ENCODE results near the gene CAMTA1.

Gene CAMTA1

DNA sequence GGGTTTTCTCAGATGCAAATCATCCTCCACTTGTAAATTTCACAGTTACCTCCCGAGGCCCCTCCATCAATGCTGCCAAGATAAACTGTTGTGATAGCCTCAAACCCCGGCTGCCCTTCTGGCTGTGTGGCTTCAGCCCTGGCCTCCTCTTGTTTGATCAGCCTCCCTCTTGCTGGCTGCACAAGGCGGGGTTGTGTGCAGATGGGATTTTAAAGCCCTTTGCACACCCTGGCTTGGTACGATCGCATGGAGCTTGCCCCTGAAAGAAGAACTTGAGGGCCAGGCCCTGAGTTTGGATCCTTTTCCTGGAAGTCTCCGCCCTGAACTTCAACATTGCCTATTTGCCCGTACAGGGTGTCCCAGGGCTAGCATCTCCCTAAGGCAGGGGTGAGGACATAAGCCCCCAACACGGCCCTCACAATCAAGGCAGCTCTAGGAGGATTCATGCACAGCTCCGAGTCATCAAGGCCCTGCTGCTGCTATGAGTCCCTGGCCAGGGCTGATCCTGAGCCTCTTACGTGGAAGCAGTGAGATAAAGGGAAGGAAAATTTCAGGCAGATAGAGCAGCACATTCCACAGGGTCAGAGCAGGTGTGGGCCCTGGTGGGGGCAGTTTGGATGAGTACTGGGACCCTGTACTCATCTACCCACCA lies 804.6 kb downstream of the CAMTA1 start:
- DNase-seq (ENCODE audit: low read depth): no peak
- TF ChIP-seq, protein P1, sequence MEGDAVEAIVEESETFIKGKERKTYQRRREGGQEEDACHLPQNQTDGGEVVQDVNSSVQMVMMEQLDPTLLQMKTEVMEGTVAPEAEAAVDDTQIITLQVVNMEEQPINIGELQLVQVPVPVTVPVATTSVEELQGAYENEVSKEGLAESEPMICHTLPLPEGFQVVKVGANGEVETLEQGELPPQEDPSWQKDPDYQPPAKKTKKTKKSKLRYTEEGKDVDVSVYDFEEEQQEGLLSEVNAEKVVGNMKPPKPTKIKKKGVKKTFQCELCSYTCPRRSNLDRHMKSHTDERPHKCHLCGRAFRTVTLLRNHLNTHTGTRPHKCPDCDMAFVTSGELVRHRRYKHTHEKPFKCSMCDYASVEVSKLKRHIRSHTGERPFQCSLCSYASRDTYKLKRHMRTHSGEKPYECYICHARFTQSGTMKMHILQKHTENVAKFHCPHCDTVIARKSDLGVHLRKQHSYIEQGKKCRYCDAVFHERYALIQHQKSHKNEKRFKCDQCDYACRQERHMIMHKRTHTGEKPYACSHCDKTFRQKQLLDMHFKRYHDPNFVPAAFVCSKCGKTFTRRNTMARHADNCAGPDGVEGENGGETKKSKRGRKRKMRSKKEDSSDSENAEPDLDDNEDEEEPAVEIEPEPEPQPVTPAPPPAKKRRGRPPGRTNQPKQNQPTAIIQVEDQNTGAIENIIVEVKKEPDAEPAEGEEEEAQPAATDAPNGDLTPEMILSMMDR (IDR thresholded peaks at IDR 0.05; ENCODE audit: control insufficient read depth, insufficient read depth, low read depth, low read length, missing control alignments): no peak
- no peak overlapping the region for H3K4me3 ChIP-seq (ENCODE audit: control insufficient read depth, low read depth, low read length)

DNA sequence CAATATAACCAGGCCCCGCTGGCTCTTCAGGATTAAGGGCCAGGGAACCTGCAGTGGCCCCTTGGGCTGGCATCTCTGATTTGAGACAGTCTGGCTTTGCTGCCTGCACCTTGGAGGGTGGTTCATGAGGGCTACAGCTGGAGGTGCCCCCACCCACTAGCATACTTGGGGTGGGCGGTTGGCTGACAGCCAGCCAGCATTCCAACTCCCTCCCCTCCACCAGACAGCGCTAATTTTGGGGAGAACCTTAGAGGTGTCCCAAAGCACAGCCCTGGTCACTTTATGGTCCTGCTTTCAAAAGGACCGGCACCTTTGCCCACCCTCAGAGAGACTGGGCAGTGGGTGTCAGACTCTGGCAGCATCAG lies 805.2 kb downstream of the CAMTA1 start:
- TF ChIP-seq, protein P1 (IDR thresholded peaks at IDR 0.05; ENCODE audit: control insufficient read depth, insufficient read depth, low read depth, low read length, missing control alignments): no peak
- no peak overlapping the region for H3K4me3 ChIP-seq (ENCODE audit: control insufficient read depth, low read depth, low read length)
- no peak for DNase-seq (ENCODE audit: low read depth)

DNA sequence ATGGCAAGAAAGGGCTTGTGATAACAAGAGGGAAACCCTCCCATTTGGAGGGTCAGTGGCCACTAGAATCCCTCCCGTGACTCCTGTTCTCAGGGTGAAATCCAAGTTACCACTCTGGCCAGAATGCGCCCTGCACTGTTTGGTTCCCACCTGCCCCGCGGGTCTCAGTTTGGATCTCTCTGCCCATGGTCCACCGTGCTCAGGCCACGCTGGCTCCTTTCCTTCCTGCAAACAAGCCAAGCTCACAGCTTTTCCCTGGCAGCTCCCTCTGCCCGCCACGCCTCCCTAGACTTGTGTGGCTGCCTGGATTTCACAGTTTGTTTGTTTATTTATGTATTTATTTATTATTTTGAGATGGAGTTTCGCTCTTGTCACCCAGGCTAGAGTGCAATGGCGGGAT lies 806.3 kb downstream of the CAMTA1 start:
- TF ChIP-seq, protein P1 (IDR thresholded peaks at IDR 0.05; ENCODE audit: control insufficient read depth, insufficient read depth, low read depth, low read length, missing control alignments): no peak
- no peak for DNase-seq (ENCODE audit: low read depth)
- no peak overlapping the region for H3K4me3 ChIP-seq (ENCODE audit: control insufficient read depth, low read depth, low read length)

DNA sequence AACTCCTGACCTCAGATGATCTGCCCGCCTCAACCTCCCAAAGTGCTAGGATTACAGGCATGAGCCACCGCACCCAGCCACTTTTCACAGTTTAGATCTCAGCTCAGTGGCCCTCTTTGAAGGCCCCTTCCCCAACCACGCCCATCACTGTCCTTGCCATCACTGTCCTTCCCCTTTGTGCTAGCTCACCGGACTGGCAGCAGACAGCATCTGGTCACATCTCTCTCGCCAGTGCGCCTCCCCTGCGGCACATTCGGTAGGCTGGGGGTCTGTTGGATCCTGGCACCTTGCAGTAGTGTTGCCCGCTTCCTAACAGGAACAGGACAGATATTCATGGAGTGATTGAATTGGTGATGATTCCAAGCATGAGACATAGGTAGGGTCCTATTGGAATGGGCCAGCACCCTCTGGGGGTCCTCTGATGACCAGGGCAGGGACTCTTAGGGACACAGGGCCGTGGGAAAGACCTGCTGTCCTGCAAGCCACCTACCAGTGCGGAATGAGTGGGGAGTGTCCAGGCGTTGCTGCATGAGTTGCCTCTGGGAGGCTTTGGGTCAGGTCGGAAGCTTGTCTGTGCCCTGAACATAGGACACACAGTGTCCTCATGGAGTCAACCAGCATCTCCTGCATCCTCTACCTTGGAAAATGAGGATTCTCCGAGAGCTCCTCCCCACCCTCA lies 807.0 kb downstream of the CAMTA1 start:
- no peak overlapping the region for H3K4me3 ChIP-seq (ENCODE audit: control insufficient read depth, low read depth, low read length)
- TF ChIP-seq, protein P1 (IDR thresholded peaks at IDR 0.05; ENCODE audit: control insufficient read depth, insufficient read depth, low read depth, low read length, missing control alignments): no peak
- no peak for DNase-seq (ENCODE audit: low read depth)

DNA sequence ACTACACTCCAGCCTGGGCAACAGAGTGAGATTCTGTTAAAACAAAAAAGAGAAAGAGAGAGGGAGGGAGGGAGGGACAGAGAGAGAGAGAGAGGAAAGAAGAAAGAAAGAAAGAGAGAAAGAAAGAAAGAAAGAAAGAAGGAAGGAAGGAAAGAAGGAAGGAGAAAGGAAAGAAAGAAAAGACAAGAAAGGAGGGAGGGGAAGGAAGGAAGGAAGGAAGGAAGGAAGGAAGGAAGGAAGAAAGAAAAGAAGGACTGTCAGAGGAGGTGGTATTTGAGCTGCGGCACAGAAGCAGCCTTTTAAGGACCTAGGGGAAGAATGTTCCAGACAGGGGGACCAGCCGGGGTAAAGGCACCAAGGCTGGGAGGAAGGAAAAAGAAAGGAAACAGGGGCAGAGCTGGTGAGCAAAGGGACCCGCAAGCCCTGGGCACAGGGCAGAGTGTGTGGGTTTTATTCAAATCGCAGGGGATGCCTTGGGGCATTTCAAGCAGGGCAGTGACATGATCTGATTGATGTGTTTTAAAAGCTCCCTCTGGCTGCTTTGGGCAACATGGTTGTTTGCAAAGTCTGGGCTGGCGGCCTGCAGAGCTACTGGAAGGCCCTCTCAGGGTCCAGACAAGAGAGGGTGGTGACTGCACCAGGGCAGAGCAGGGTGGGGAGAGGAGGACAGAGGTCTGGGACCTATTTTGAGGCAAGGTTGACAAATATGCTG lies 808.9 kb downstream of the CAMTA1 start:
- H3K4me3 ChIP-seq (ENCODE audit: control insufficient read depth, low read depth, low read length): no peak overlapping the region
- no peak for DNase-seq (ENCODE audit: low read depth)
- TF ChIP-seq, protein P1 (IDR thresholded peaks at IDR 0.05; ENCODE audit: control insufficient read depth, insufficient read depth, low read depth, low read length, missing control alignments): no peak

DNA sequence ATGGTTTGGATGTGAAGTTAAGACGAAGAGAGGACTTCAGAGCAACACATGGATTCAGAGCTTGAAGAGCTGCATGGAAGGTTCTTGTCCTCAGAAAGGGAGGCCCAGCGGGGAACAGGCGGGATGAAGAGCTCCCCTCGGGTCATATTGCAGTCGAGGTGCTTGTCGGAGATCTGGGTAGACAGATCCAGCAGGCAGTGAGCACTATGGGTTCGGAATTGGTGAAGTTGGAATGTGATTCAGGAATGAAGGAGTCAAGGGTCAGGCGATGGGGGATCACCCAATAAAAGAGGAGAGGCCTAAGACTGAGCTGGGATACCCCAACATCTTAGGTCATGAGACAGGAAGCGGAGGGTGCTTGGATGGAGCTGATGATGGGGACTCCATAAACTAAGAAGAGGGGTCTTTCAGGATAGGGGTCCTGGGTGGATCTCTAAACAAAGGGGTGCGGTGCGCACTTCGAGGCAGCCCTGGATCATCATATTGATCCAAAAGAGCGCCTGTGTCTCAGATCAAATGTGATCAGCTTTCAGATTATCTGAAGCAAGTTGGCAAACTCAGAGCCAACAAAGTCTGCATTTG lies 809.6 kb downstream of the CAMTA1 start:
- TF ChIP-seq, protein P1 (IDR thresholded peaks at IDR 0.05; ENCODE audit: control insufficient read depth, insufficient read depth, low read depth, low read length, missing control alignments): no peak
- H3K4me3 ChIP-seq (ENCODE audit: control insufficient read depth, low read depth, low read length): no peak overlapping the region
- DNase-seq (ENCODE audit: low read depth): no peak

Measured in AG09309 (cell line).